Measurements from ENCODE around the gene EDAR.

EDAR gene

DNA sequence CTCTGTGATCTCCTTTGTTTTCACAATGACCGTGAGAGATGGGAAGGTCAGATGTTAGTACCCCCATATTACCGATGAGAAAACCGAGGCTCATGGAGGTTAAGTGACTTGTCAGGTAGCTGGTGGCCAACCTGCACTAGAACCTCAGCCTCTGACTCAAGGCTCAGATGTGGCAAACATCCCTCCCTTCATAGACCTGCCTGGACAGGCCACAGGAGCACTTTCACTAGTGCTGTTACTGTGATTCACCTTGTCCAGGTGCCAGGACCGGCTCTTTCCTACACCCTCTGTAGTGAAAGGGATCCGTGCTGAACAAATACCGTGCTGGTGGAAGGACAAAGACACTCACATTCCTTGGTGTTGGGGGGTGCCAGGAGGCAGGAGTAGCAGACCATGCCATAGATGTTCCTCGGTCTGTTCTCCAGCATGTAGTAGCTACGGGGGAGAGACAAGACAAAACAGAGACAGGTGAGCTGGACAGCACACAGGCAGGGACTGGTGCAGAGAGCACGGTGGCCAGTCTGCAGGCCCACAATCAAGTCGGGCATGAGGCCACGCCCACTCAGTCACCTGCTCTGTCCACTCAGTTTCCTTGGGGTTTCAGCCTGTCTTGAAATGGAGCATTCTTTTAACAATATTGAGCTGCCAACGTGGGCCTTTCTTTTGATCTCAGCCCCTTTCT is 65.9 kb downstream of the EDAR start:
- DNase-seq: no peak

DNA sequence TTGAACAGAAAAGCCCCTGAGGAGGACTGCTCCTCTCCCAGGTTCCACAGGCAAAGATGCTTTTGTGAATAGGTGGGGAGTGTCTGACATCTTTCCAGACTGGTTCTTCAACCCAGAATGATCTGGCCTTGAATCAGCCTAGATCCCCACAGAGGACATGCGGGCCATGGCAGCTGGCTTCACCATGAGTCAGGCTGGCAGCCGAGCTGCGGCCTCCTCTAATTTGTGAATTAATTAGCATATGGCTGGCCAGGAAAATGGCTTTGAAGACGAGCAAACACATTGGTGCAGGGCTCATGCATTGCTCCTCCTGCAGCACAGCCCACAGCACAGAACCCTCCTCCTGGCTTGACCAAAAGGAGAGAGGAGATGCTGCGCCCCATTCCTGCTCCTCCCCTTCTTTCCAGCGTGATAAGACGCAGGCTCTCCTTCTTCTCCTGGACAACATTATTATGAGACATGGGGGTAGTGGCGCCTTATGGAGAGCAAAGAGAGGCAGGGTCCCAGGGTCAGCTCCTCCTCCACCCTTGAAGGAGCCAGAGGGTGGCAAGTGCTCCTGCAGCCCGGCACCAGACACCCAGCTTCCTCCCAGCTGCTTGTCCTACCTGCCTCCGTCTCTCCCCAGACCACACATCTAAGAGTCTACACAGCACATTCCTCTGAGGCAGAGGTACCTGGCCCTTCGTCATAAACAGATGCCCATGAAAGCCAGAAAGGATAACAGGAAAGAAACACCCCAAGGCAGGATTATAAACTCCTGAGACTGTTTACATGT is 66.7 kb downstream of the EDAR start:
- DNase-seq: no peak

DNA sequence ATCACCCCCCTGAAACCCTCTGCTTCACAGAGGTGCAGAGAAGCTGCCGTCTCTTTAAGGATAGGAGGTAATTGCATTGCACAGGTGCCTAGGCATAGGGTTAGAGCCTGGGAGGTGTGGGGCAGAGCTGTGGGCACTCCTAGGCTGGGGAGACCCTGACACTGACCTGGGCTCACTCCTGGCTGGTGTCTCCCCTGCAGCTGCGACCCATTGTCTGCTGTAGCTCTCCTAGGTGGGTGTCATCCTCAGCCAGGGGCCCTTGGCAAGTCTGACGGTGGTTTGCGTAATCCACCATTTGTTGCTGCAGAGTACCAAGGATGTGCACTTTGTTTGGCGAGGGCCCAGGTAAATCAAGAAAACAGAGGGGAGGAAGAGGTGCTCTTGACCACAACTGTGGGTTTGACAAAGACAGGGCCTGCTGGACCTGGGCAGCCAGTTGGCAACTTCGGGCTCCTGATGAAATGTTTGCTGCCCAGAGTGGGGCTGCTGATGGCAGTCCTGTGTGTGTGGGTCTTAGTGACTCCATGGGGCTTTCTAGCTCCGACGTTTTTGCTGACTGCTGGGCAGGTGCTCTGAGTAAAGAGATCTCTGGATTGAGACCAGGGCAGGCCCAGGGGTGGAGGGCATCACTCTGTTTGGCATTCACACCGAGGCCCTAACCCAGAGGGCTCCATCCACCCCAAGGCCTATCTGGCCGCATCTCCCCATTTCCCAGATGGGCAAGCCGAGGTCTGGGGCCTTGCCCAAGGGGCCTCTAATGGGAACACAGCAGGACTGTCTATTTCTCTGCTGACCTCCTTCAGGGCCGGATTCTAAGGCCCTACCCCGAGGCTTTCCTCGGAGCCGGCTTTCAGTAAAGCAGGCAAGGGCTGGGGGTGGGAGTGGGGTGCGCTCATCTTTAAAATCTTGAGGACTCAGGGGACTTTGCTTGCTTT is 67.7 kb downstream of the EDAR start:
- DNase-seq: no peak

DNA sequence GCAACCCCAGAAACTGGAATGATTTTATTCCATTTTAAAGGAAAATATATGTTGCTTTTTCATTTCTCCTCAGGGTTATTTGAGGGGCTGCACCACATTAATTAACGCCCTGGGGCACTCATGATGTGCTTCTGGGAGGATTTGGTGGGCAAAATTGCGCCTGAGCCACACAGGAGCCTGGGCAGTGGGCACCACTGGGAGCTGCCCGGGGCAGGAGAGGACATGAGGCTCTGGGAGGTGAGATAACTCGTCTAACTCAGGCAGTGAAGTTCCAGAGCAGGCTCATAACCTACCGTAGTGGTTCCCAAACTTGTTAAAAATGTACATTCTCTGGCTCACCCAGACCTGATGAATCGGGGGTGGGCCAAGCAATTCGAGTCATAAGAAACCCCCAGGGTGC is 68.3 kb downstream of the EDAR start:
- no peak for DNase-seq

DNA sequence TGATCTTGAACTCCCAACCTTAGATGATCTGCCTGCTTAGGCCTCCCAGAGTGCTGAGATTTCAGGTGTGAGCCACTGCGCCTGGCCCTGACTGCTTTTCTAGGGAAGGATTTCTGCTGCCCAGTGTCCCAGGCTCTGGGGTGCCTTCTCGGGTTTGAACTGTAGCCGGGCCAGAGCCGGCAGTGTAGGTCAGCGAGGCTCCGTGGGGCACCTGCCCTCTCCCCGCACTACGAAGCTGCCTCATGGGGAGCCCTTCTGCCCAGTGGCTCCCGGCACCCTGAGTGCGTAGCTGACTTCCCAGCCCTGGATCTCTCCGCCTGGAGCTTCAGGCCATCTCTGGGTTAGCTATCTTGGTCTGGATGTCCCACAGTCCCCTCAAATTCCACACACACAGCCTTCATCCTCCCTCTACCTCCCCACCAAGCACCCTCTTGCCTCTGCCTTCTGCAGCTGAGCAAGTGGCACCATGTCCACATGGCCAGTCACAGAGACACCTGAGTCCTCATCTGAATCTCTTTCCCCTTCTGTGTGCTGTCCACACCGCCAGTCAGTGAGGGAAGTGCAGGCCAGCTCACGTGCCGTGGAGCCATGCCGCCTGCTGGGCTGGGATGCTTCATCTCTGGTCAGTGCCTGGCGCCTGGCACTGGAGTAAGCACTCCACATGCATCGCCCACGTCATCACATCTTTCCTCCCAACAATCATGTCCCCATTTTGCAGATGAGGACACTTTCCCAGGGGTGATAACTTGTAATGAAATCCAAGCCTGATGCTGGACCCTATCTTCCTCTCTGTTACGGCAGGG is 69.2 kb downstream of the EDAR start:
- DNase-seq: no peak

DNA sequence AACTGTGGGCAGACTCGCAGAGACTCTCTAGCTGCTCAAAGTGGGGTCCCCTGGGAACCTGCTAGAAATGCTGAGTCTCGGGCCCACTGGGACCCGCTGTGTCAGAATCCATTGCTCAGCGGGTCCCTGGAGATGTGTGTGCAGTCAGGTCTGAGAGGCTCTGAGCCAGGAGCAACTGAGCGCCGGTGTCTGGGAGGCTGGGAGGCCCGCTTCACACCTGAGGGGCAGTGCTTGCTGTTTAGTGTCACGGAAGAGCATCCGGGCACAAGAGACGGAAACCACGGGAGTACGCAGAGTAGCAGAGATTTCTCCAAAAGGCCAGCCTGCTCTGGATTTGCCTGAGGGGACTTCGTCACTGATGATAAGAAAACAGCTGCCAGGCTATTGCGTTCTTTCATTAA is 70.1 kb downstream of the EDAR start:
- DNase-seq: no peak

DNA sequence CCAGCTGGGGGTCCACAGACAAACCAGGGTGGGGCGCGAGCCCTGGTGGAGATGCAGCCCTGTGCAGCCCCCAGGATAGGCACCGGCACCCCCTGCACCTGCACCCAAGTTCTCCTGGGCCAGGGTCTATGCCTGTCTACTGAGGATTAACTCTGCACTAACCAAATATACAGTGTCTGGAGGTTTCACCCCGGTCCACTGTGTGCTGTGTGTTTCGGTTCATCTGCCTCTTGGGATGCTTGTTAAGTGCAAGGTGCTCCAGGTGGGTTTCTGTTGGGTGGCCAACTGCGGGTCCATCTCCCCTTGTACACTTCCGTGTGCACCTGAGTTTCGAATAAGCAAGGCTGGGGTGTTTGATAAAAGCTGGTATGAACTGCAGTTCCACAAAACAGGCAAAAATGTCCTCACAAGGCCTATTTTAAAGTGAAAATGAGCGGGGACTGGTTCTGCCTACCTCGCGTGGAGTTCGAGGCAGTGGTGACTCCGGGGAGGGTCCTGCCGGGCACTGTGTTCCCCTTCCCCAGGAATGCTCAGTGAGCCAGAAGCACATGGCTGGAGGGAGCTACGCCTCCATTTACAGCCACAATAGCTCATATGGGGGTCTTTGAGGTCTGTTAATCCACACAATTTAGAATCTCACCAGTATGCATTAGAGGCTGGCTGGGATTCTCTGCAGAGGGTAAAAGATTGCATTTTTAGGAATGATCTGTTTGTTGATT is 70.7 kb downstream of the EDAR start:
- DNase-seq: no peak

DNA sequence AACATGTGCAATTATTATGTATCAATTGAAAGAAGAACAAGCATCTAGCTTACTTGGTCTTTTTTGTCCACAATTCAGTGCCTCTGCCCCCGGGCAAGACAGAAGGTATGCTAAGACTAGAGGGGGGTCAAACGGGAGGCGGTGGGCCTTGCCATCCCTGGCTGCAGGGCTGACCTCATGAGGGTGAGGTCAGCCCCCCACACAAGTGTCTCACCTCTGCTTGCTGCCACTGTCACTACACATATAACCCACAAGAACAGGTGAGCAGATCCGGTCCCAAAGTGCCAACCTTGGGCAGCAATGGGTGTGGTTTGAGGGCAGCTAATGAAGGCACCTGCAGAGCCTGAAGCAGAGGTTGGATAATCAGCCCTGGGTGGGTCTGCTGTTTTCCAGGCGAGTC is 71.5 kb downstream of the EDAR start:
- no peak for DNase-seq

DNA sequence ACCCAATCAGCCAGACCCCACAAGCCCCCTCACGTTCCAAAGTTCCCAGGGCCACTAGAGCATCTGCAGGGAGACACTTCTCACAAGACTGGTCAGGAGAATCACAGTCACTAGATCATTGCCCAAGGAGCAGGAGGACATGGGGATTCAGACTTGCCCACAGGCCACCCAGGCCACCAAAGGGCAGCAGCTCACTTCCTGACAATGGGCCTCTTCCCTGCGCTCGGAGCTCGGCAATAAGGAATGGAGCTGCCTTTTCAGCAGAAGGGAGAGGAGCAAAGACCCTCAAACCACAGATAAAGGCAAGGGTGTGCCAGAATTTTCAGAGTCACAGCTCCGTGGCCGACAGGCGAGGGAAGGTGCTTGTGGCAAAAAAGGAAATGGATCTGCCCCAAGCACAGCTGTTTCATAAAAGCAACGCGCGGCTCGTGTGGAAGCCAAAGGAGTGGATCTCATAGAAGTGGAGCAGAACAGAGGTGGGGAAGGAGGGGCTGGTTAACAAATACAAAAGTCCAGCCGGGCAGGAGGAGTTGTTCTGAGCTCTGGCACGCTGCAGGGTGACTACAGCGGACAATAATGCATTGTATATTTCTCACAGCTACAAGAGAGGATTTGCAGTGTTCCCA is 72.1 kb downstream of the EDAR start:
- no peak for DNase-seq

DNA sequence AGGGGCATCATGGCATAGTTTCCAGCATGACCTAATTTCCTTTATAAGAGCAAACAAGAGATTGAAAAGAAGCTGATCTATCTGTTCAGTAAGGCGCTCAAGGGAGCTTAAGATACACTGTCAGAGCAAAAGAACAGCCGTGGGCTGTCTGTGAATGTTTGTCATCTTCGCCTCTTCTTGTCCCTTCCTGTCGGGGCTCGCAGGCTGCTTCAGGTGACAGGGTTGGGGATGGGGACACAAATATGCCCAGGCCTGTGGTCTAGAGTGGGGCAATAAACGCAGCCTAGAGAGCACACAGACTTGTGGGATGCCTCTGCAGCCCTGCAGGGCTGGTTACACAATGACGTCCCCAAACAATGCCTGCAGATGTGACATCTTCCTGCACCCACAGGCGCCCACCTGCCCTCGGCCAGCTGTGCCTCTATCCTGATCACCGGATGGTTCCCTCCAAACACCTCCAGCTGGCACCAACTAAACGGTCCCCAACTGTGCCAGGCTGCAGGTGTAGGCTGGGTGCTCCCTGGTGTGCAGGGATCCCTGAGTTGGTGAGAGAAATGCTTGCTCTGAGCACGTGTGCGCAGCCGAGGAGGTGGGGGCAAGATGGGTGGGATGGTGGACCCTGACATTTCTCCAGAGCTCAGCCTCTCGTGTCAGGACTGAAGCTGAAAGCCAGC is 72.8 kb downstream of the EDAR start:
- no peak for DNase-seq

DNA sequence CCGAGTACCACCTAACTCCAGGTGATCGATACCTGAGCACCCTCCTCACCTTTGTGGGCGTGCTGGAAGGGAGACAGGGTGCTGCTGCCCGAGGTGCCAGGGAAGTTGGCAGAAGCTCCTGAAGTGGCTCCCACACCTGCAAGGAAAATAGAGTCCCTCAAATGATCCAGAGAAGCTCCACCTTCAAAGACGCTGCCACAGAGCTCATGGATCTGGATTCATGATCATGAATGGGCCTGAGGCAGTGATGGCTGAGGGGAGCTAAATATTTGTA is 76.5 kb downstream of the EDAR start:
- no peak for DNase-seq

DNA sequence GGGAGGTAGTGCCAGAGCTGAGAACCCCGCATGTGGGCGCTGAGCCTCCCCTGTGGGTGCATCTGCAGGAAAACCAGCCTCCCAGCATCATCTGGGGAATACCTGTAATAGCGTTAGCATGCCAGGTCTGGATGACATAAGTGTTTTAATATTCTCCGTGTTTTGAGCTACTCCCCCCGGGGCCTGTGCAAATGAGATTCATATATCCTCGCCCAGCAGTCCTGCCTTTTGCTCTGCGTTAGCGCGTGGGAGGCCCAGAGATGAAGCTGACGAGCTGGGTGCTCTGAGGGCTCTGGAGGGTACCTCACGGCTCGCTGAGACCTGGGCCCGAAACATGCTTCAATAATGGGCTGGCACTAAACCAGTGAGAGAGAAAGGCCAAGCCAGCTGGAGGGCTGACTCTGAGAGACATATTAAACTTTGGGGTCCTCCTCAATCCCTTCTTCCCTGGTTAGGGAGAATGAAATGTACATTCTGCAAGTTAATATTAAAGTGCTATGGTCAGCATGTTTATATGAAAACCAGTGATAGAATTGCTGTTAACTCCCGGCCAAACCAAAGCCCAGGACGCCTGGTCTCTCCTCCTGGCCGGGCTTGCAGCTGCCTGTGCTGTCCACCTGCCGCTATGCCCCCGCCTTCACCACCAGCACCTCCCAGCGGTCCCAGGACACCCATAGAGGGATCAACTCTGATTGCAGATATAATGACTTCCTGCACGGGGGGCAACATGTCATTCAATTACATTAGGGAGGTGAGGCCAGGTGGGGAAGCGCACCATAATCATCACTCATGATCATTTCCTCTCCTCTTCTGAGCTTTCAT is 77.0 kb downstream of the EDAR start:
- no peak for DNase-seq

DNA sequence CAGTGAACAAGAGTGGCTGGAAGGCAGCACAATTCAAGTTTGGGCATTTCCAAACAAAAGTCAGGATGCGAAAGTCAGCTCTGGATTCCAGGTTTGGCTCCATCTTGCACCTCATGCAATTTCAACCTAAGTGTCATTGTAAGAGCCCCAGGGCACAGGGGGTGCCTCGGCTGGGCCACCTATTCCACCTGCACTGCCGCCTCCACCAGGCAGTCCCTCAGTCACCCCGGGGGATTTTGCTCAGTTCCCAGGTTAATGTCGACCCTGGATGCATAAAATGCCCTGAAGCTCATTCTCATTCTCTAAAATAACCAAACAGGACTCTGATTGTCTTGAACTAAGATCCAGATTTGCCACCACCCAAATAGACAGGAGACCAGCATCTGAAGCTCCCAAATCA is 77.6 kb downstream of the EDAR start:
- no peak for DNase-seq

DNA sequence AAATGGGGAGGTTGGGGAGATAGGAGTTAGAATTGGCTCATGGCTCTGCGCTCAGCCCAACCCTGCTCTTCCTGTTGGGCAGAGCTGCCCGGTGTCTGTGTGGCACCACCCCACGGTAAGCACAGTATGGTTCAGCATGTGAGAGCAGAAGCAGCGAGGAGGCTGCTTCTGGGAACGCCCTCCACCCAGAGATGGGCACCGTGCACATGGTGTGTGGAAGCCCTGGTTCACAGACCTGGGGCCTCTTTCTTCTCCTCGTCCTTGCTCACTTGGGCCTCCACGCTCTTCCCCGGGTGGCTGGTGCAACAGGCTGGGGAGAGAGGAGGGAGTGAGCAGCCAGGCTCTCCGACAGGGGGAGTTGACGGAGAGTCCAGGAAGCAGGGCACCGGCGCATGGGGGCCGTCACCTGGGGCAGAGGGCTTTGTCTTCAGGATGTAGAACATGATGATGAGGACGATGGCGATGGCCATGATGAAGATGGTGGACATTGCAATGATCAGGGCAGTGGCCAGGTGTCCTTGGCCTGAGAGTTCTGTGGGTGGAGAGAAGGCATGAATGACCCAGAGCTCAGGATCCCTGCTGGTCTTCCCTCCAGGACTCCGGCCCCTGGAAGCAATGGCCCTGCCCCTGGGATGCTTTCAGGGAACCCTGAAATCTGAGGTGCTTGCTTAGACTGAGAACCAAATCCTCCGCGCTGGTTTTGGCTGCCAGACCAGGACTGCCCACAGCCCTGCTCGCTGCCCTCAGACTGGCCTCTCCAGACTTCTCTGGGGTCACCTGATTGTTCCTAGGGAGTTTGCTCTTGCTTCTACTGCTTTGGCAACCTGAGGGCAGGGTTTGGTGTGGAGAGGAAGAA is 78.3 kb downstream of the EDAR start:
- DNase-seq: no peak

DNA sequence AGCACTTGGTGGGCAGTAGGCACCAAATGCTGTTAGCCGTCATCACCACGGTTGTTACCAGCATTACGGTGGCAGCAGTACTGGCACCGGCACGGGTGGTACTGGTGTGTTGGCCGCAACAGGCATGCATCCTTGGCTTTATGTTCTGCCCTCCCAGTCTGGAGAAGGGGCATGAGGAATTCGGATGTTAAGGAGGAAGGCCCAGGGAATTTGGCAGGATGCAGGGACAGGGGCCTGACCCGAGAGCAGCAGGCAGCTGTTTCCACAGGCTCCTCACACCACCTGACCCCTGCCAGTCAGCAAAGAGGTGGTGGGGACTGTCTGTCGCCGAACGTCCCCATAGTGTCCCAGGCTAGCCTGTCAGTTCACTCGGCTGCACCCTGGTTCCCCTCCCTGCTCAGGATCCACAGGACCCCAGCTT is 79.0 kb downstream of the EDAR start:
- no peak for DNase-seq

DNA sequence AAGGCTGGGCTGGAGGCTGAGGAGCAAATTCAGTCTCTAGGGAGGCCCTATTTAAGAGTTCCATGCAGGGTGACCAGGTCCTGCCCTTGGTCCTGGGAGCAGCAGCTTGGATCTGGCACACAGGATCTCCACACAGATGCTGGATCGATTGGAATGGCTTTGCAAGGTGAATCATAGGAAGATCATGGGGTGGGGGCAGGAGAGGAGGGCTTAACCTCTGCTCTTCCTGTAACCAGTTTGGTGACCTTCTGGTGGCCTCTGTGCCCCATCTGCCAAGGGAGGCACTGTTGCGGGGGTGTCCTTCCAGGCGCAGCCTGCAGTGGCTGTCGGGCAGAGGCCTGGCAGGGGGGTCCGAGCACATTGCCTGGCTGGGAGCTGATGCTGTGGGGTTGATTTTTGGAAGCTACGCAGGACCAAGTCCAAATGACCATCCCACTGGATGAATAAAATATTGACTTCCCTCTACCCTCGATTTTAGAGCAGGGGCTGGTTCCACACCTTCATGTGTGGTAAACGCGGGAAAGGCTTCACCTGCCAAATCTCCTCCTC is 79.7 kb downstream of the EDAR start:
- DNase-seq: no peak

DNA sequence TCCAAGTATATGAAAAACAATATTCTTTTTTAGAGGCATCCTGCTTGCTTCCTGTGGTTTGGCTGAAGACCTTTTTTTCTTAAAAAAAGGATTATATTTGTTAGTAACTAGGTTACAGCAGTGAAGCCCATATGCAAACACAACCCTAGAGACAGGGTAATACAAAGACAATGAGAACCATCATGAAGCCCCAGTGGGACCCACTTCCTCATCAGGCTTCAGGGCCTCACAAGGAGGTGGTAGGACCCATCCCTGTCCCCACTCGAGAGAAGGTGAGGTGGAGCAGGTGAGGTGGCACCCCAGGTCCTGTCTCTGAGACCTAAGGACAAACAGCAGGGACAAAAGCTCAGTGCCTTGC is 80.3 kb downstream of the EDAR start:
- no peak for DNase-seq

DNA sequence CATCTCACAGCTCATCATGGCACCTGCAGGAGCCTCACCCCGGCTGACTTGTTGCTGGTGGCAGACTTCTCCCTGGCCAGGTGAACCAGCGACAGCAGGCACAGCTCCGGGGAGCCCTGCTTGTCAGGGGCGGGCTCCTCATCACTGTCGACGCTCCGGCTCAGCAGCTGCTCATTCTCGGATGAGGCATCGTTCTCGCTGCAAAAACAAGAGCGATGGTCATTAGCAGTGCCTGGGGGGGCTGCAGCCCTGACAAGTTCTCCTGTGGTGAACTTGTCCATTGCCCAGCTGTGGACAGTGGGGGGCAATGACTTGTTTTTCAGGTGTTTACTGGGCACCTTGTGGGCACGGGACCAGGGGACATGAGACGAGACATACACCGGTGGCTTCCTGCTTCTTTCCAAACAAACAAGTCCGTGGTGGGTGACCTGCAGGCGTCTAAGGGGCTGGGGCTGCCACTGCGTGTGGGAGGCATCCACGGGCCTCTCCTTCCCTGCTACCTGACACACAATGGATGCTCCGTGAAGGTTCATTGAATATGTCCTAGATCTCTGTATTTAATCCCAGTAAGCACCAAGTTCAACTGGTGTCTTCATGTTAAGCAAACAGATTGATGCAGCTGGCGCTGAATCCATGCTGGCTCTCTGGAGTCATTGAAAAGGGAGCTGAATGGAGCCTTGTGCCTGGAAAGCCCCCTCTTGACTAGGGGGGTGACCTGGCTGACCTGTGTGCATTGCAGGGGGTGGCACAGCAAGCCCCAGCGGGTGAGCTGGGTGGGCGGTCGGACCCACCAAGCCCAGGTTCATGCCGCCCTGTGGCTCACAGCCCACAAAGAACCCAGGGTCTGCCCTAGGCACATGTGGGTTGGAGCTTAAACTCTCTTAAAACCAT is 81.0 kb downstream of the EDAR start:
- no peak for DNase-seq

All from suppressor macrophage treated with lipopolysaccharide for 1 hour (primary cell).